ENCODE measurements around the gene XKR8. TPM values are rescaled to one million over a fixed set of nuclear protein-coding genes. Genes with fewer than 3 reads are reported as not detected.

Gene XKR8
- 6.8 TPM for polyA plus RNA-seq (2013, experiment 1 of 2; ENCODE audit: insufficient read length)
- polyA plus RNA-seq (2013, experiment 2 of 2; ENCODE audit: insufficient read length), result 6.8 TPM

- peak; percentile 79 for DNase-seq
Measured at GRCh38 chr1:27959792-27960603, at the start of gene XKR8. Gene XKR8, plus strand, starts transcription at chr1:27959973. Its CDS starts 97 bp downstream, at chr1:27960070.

- no peak for DNase-seq
Measured at GRCh38 chr1:27912429-27912828, 47.3 kb upstream of the XKR8 start.

DNA sequence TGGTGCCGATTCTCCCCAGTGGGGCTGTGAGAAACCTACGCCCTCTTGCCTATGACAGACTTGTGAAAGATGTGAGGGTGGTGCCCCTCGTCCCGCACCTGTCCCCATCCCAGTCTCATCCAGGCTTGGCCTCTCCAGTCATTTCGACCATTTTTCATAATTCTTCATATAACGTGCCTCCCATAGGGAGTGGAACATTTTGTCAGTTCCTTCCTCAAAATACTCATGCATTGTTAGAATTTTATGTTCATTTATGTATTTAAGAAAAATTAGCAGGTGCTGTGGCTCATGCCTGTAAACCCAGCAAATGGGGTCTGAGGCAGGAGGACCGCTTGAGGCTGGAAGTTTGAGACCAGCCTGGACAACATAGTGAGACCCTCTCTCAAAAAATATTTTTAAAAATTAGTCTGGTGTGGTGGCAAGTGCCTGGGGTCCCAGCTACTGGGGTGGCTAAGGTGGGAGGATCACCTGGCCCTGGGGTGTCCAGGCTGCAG is 44.6 kb upstream of the XKR8 start:
- DNase-seq, result no peak

DNA sequence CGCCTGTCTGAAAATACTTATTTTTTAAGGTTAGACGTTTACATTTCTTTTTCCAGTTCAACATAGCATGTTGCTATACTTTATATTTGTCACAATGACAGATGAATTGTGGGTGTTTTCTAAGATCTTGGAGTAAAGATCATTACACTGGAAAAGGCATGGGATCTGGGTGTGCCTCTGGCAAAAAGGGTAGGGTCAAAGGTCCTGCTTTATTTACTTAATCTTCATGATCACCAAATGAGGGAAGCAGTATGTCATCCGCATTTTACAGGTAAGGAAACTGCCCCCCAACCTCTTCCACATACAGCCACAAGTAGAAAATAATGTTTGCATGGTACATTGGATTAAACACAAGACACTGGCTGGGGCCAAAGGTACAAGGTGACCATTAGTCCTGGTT is 37.5 kb upstream of the XKR8 start:
- no peak for DNase-seq

- no peak for DNase-seq
Measured at GRCh38 chr1:27928216-27928954, 31.4 kb upstream of the XKR8 start.

GRCh38 chr1:27931184-27931583 is 28.6 kb upstream of the XKR8 start:
- no peak for DNase-seq

DNA sequence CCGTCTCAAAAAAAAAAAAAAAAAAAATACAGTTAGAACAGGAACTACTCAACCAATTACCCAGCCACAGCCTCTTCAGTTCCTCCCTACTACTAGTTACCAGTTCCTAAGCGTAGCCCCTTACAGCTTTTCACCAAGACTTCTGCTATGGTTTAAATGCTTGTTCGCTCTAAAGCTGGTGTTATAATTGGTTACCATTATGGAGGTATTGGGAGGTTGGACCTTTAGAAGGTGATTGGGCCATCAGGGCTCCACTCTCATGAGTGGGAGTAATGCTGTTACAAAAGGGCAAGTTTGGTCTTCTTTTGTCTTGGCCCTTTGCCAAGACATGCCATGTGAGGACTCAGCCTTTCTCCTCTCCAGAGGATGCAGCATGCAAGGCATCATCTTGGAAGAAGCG is 28.0 kb upstream of the XKR8 start:
- DNase-seq, result no peak

DNA sequence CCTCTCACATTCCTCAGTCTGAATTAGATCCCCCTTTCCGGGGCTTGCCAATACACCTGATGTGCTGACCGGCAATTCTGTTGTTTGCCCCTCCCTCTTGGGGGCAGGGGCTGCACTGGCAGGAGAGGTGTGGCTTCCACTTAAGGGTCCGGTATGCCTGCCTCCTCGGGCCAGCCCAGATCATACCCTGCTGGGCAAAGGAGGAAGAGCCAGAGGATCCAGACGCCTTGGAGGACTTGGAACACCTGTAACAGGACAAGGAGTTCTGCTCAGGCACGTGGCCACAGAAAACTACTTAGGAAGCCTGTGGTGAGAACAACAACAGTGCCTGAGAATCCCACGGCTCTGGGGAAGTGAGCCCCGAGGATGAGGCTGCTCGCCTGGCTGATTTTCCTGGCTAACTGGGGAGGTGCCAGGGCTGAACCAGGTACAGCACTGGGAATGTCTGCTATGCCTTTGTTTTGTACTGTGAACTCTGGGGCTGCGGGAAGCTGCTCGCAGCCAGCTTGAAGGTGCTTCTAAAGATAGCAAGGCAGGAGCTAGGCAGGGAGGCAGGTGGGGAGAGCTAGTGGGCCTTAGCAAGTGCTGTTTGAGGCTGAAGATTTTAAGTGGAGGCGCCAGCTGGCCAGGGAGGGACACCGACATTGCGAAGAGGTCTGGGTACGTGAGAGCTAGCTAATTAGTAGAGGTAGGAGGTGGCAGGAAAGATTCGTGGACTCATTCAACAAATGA is 24.8 kb upstream of the XKR8 start, which contains the start of gene SMPDL3B:
Gene SMPDL3B, plus strand, starts transcription at position 183 of the 732 bp plus-strand sequence. Its CDS starts 184 bp downstream, at position 367.
- no peak for DNase-seq

GRCh38 chr1:27935721-27936120 is 24.1 kb upstream of the XKR8 start:
- DNase-seq, result no peak

DNA sequence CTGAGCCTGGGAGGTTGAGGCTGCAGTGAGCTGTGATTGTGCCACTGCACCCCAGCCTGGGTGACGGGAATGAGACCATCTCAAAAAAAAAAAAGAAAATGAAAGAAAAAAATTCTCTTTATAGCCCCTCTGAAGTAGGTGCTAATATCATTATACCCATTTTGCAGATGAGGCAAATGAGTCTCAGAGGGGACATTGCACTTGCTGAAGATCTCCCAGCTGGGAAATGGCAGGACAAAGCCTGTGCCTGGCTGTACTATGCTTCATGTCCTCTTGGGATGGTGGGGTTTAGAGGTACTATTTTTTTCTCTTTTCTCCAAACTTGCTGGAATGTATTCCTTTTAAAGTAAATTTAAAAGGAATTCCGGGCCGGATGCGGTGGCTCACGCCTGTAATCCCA is 23.4 kb upstream of the XKR8 start:
- DNase-seq, result no peak

- DNase-seq, result no peak
Measured at GRCh38 chr1:27937524-27937836, 22.3 kb upstream of the XKR8 start.

- DNase-seq, result no peak
Measured at GRCh38 chr1:27938488-27938887, 21.3 kb upstream of the XKR8 start.

DNA sequence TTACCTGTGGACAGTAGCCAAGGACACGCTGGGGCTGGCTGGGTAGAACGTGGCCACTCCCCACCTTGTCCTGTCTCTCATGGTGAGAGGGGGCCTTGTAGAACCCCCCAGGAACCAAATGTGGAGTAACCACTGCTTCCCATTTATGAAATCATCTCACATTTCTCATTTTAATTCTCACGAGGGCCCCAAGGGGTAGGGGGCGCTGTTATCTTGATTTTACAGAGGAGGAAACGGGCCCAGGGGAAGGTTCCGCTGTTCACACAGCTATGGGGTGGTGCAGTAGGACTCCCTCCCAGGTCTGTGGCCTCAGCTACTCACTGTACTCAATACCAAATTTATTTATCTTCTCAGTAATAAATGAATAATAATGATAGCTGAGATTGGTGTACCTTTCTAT is 19.5 kb upstream of the XKR8 start:
- DNase-seq, result peak; percentile 46

GRCh38 chr1:27940870-27941560 is 18.8 kb upstream of the XKR8 start:
- DNase-seq, result no peak

- no peak for DNase-seq
Measured at GRCh38 chr1:27941671-27942540, 17.9 kb upstream of the XKR8 start.

DNA sequence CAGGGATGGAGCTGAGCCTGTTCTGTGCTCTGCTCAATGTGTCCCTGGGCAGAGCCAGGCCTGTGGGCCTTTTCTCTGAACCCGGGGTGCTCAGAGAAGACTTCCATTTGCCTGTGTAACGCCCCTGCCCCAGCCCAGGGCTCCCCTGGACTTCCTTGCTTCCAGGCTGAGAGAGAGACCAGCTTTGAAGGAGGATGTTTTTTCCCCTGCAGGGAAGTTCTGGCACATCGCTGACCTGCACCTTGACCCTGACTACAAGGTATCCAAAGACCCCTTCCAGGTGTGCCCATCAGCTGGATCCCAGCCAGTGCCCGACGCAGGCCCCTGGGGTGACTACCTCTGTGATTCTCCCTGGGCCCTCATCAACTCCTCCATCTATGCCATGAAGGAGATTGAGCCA is 14.8 kb upstream of the XKR8 start:
- no peak for DNase-seq

DNA sequence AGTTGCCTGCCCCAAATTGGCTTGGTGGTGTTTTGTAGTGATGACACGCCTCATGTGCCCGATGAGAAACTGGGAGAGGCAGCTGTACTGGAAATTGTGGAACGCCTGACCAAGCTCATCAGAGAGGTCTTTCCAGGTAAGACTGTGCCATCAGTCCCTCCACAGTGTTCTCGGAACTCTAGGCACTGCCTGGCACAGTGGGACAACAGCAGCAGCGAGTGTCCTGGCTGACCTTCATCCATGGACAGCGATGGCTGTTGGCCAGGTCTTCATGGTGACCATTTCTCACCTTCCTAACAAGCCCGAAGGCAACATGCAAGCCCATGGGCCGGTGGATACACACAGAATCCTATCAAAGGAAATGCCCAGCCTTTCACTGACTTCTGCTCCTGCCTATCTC is 10.7 kb upstream of the XKR8 start:
- DNase-seq, result no peak

GRCh38 chr1:27951396-27951795 is 8.4 kb upstream of the XKR8 start:
- no peak for DNase-seq

- DNase-seq, result no peak
Measured at GRCh38 chr1:27952147-27952546, 7.6 kb upstream of the XKR8 start.

DNA sequence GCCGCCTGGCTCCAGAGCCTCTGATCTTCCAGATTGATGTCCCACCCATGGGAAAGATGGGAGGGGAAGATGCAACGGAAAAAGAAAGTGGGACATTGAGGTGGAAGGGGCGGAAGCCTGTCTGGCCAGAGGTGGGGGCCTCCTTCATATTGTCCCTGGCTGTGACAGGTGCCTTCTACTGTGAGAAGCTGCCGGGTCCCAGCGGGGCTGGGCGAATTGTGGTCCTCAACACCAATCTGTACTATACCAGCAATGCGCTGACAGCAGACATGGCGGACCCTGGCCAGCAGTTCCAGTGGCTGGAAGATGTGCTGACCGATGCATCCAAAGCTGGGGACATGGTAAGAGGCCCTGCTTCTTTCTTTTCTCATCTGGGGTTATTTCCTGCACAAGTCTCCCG is 5.6 kb upstream of the XKR8 start:
- no peak for DNase-seq

DNA sequence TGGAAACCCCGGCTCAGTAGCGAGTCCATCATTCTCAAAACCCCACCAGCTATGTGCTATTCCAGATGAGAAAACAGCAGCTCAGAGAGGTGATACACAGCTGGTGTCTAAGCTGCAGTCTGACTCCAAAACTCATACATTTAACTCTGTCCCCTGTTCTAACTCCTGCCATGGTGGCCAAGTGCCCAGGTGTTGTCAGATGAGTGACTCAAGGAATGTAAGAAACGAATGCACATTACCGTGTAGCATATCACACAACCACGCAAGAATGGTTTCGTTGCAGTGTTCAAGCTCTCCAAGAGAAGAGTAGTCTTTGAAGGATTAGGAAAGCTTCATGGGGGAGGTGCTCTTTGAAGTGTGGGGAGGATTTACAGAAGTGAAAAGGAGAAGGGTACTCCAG is 4.7 kb upstream of the XKR8 start:
- DNase-seq, result no peak

Data from fibroblast of skin of scalp (primary cell).